SU-DHL-6 (cell line): ENCODE results near the gene SEMA3D.

Experiments used
- H2AFZ ChIP-seq: fragments of 200-600 bp; sonication (generic); 2 replicates; pipeline ENCODE4 v1.6.1; 2014; ENCODE audit warnings: low read depth, mild to moderate bottlenecking, moderate library complexity, mixed read lengths, antibody characterized with exemption, low read length; ENCODE audit not compliant: severe bottlenecking
- H3F3A ChIP-seq: fragments of 200-600 bp; shearing (Covaris generic); 2 replicates; pipeline ENCODE4 v1.6.0; 2016; ENCODE audit warnings: antibody characterized with exemption, mild to moderate bottlenecking; ENCODE audit not compliant: insufficient read depth
- H3K27ac ChIP-seq: fragments of 200-600 bp; sonication (generic); 2 replicates; pipeline ENCODE4 v1.5.1; 2016; ENCODE audit warnings: low read depth, mild to moderate bottlenecking, low read length, moderate library complexity, mixed read lengths
- H3K27me3 ChIP-seq: fragments of 200-600 bp; sonication (generic), shearing (Covaris generic); 2 replicates; pipeline ENCODE4 v1.6.0; 2014; ENCODE audit warnings: mild to moderate bottlenecking, low read length
- H3K36me3 ChIP-seq: fragments of 200-600 bp; sonication (generic); 2 replicates; pipeline ENCODE4 v1.6.1; 2014; ENCODE audit warnings: mild to moderate bottlenecking, low read length, mixed read lengths
- H3K4me2 ChIP-seq: fragments of 300-600, 200-600 bp; shearing (Covaris generic), sonication (generic); 2 replicates; pipeline ENCODE4 v1.6.0; 2014; ENCODE audit warnings: low read length, low read depth, mild to moderate bottlenecking; ENCODE audit not compliant: poor library complexity, severe bottlenecking
- H3K4me3 ChIP-seq: fragments of 200-600 bp; sonication (generic); 2 replicates; pipeline ENCODE4 v1.5.1; 2014; ENCODE audit warnings: antibody characterized with exemption, low read length, mild to moderate bottlenecking, mixed read lengths; ENCODE audit not compliant: insufficient read depth, poor library complexity, severe bottlenecking
- H3K79me2 ChIP-seq: fragments of 200-600 bp; sonication (generic); 2 replicates; pipeline ENCODE4 v1.6.1; 2014; ENCODE audit warnings: mild to moderate bottlenecking, low read length, moderate library complexity; ENCODE audit not compliant: insufficient read depth
- H3K9ac ChIP-seq: fragments of 200-600 bp; sonication (generic); 2 replicates; pipeline ENCODE4 v1.7.0; 2014; ENCODE audit warnings: mild to moderate bottlenecking, low read length
- H3K9me2 ChIP-seq: fragments of 200-600 bp; sonication (generic); replicated peaks from 2 replicates; pipeline ENCODE4 v1.6.1; 2014; ENCODE audit warnings: low read length; ENCODE audit not compliant: insufficient read depth
- H3K9me3 ChIP-seq: fragments of 200-600 bp; sonication (generic); 2 replicates; pipeline ENCODE4 v1.6.1; 2014; ENCODE audit warnings: low read length, mixed read lengths; ENCODE audit not compliant: insufficient read depth
- H4K20me1 ChIP-seq: fragments of 200-600 bp; sonication (generic); 2 replicates; pipeline ENCODE4 v1.6.1; 2014; ENCODE audit warnings: low read depth, mild to moderate bottlenecking, antibody characterized with exemption, low read length, moderate library complexity, mixed read lengths
- CTCF ChIP-seq: fragments of 200-600 bp; sonication (generic); IDR thresholded peaks from one replicate; pipeline ENCODE4 v1.5.1; 2017; ENCODE audit warnings: antibody characterized with exemption, mild to moderate bottlenecking, low read length, moderate library complexity; ENCODE audit not compliant: insufficient read depth, poor library complexity, severe bottlenecking
- EZH2phosphoT487 ChIP-seq: fragments of 200-600 bp; sonication (generic), shearing (Covaris generic); conservative IDR thresholded peaks from 2 replicates; pipeline ENCODE4 v1.6.1; 2018; ENCODE audit warnings: mild to moderate bottlenecking, antibody characterized with exemption, low read length, moderate library complexity, mixed read lengths

The SEMA3D gene

GRCh38 chr7:85102813-85103350 is 84.0 kb downstream of the SEMA3D start:
- Histone ChIP-seq H3K9me2 (no peaks in the 10 kb centered on the region), H3K4me3 (no peak overlapping the region), H3K9me3 (no peaks in the 10 kb centered on the region), H2AFZ (no peak overlapping the region), H3K4me2 (no peak overlapping the region), H3K79me2 (no peaks in the 10 kb centered on the region), H3K27ac (no peak overlapping the region), H3K27me3 (no peaks in the 10 kb centered on the region), H3K9ac (no peak overlapping the region), H3F3A (no peaks in the 10 kb centered on the region), H4K20me1 (no peaks in the 10 kb centered on the region; the same call in 1 of the 2 replicates), H3K36me3 (no peaks in the 10 kb centered on the region; the same call in 1 of the 2 replicates)
- TF ChIP-seq CTCF = no peak
- TF ChIP-seq EZH2phosphoT487 = no peak

- Histone ChIP-seq H3F3A (no peaks in the 10 kb centered on the region), H3K9me3 (no peaks in the 10 kb centered on the region)
Measured at GRCh38 chr7:85101347-85101746, 85.5 kb downstream of the SEMA3D start.

DNA sequence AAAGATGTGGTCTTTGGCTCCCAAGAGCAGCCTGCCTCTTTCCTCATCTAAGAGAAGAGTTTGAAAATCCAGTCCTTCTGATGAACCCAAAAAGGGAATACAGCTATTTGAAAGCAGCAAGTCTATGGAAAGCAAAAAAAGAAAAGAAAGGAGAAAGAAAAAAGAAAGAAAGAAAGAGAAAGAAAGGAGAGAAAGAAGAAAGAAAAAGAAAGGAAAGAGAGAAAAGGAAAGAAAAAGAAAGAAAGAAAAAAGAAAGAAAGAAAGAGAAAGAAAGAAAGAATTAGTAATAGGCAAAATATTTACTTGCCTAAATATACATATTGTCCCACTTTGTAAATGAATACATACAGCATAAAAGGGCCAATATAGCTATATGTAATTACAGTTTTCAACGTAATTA is 89.0 kb downstream of the SEMA3D start:
- Histone ChIP-seq H3K9me2 (no peaks in the 10 kb centered on the region), H3K27ac (no peak overlapping the region), H3K4me2 (no peak overlapping the region), H3F3A (no peaks in the 10 kb centered on the region), H3K4me3 (no peak overlapping the region), H3K79me2 (no peaks in the 10 kb centered on the region), H3K9me3 (no peaks in the 10 kb centered on the region), H3K27me3 (no peaks in the 10 kb centered on the region), H2AFZ (no peak overlapping the region), H4K20me1 (no peaks in the 10 kb centered on the region; the same call in 1 of the 2 replicates), H3K9ac (no peak overlapping the region), H3K36me3 (no peaks in the 10 kb centered on the region; the same call in 1 of the 2 replicates)
- TF ChIP-seq EZH2phosphoT487 (no peak), CTCF (no peak)

More at GRCh38 chr7:85101347-85101746, 85.5 kb downstream of the SEMA3D start:
- Histone ChIP-seq H3K79me2 (no peaks in the 10 kb centered on the region), H3K27ac (no peak overlapping the region), H2AFZ (no peak overlapping the region), H4K20me1 (no peaks in the 10 kb centered on the region; the same call in 1 of the 2 replicates), H3K9ac (no peak overlapping the region), H3K4me3 (no peak overlapping the region), H3K27me3 (no peaks in the 10 kb centered on the region), H3K9me2 (no peaks in the 10 kb centered on the region), H3K36me3 (no peaks in the 10 kb centered on the region; the same call in 1 of the 2 replicates), H3K4me2 (no peak overlapping the region)
- no peak for TF ChIP-seq EZH2phosphoT487
- no peak for TF ChIP-seq CTCF
